Upper lobe of left lung (tissue), 6 donors: Measurements from ENCODE around the gene SLC4A7. TPM values are rescaled to one million over a fixed set of nuclear protein-coding genes. Genes with fewer than 3 reads are reported as not detected.

ENCODE experiments used
- ATAC-seq, 2 donors: fragments of 200-7000 bp; cut with Tn5 transposase; one replicate each; pipeline ENCODE4 v1.9.1; 2022; ENCODE audit warnings: mild to moderate bottlenecking in 2 of 2, moderate library complexity in 2 of 2; ENCODE audit not compliant: low FRiP score in 2 of 2
- DNase-seq, 2 donors: peaks; one replicate each; pipeline ENCODE4 v3.0.0-alpha.2; 2019 to 2020
- H3K27ac ChIP-seq, 4 donors: fragments of 200-600 bp; sonication (generic); one replicate each; pipeline ENCODE4 v1.5.1; 2016 to 2019
- H3K27me3 ChIP-seq, 4 donors: fragments of 200-600 bp; sonication (generic); one replicate each; pipeline ENCODE4 v1.5.1; 2017 to 2019
- H3K36me3 ChIP-seq, 4 donors: fragments of 200-600 bp; sonication (generic); one replicate each; pipeline ENCODE4 v1.5.1; 2016 to 2019
- H3K4me1 ChIP-seq, 4 donors: fragments of 200-600 bp; sonication (generic); one replicate each; pipeline ENCODE4 v1.5.1; 2018 to 2019
- H3K4me3 ChIP-seq, 4 donors: fragments of 200-600 bp; sonication (generic); one replicate each; pipeline ENCODE4 v1.5.1; 2017 to 2019; ENCODE audit warnings: mild to moderate bottlenecking in 2 of 4, moderate library complexity in 1 of 4
- H3K9me3 ChIP-seq, 4 donors: fragments of 200-600 bp; sonication (generic); one replicate each; pipeline ENCODE4 v1.5.1; 2018 to 2019
- EP300 ChIP-seq, 4 donors: sonication (generic); formaldehyde crosslinking; IDR thresholded peaks; one replicate each; pipeline ENCODE4 v1.5.1; 2017; ENCODE audit warnings: antibody characterized with exemption in 4 of 4, control low read depth in 2 of 4
- POLR2A ChIP-seq, 4 donors: fragments of 450-650 bp; IDR thresholded peaks; one replicate each; pipeline ENCODE4 v1.5.1; 2016 to 2017; ENCODE audit warnings: antibody characterized with exemption in 4 of 4, mild to moderate bottlenecking in 2 of 4
- POLR2AphosphoS5 ChIP-seq, 2 donors: sonication (generic); formaldehyde crosslinking; IDR thresholded peaks; one replicate each; pipeline ENCODE4 v1.5.1; 2017; ENCODE audit warnings: antibody characterized with exemption in 2 of 2
- WGBS, 2 donors: methylation state at CpG; one replicate each; pipeline ENCODE4 v1.1.5; 2017 to 2018; 5-methylcytosine and 5-hydroxymethylcytosine counted together
- total RNA-seq, 6 donors: library from RNA; depleted of rRNA in 4 of 6; stranded (reverse); fragments of >200 nt in 4 of 6; gene quantifications; one replicate each; pipeline versions ENCODE4 v1.1.0 to v1.2.1, GENCODE V29; 2016 to 2021
- TF ChIP-seq, protein P1 (sequence below), 6 experiments: fragments of 450-650 bp in 4 of 6; fragments of 200-600 bp in 2 of 6; sonication (generic) in 2 of 6; IDR thresholded peaks; one replicate each; pipeline ENCODE4 v1.5.1; 2016 to 2019; ENCODE audit warnings: antibody characterized with exemption in 6 of 6
- donor health status: DM: no; HTN: no; CAD: no; lungs with moderate emphysema.
- donor health status: DM: no; HTN: yes; CAD: no; lungs with severe emphysema.

Gene SLC4A7
- total RNA-seq, 6 donors from 2014 or later: 11.8 to 40.5 (median 19.6) TPM

DNA sequence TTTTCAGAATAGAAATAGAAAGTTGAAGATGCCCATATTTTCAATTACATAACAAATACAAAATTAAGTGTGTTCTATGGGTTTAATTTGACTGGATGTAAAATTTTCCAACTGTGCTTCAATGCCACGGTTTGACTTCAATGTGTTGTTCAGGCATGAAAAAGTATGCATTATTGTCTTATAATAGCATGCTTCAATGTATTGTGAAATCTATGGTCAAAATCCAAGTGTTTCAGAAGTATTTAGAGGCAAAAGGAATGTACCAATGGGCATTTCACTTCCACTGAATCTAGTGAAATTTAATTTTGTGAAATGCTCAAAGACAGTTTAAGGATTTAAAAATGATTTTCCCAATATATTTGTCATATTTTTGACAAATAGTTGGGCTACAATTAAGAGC, 131.0 kb downstream of the SLC4A7 start:
- TF ChIP-seq POLR2AphosphoS5 (IDR thresholded peaks at IDR 0.05) (no peak), EP300 (IDR thresholded peaks at IDR 0.05) (no peak), POLR2A (IDR thresholded peaks at IDR 0.05) (no peak)
- TF ChIP-seq, protein P1, sequence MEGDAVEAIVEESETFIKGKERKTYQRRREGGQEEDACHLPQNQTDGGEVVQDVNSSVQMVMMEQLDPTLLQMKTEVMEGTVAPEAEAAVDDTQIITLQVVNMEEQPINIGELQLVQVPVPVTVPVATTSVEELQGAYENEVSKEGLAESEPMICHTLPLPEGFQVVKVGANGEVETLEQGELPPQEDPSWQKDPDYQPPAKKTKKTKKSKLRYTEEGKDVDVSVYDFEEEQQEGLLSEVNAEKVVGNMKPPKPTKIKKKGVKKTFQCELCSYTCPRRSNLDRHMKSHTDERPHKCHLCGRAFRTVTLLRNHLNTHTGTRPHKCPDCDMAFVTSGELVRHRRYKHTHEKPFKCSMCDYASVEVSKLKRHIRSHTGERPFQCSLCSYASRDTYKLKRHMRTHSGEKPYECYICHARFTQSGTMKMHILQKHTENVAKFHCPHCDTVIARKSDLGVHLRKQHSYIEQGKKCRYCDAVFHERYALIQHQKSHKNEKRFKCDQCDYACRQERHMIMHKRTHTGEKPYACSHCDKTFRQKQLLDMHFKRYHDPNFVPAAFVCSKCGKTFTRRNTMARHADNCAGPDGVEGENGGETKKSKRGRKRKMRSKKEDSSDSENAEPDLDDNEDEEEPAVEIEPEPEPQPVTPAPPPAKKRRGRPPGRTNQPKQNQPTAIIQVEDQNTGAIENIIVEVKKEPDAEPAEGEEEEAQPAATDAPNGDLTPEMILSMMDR (IDR thresholded peaks at IDR 0.05): no peak
- H3K36me3 ChIP-seq: no peaks in the 10 kb centered on the region
- ATAC-seq: no peak
- DNase-seq: no peak
- H3K4me3 ChIP-seq: no peak overlapping the region
- no peaks in the 10 kb centered on the region for H3K27me3 ChIP-seq
- H3K27ac ChIP-seq: no peak overlapping the region
- WGBS, 2 donors: 50 to 54% methylated on average over 1 of the region's 1 CpG
- H3K9me3 ChIP-seq: no peaks in the 10 kb centered on the region
- peaks cover 4 to 12% (median 9%) of the 10 kb centered on the region in 4 donors for H3K4me1 ChIP-seq

DNA sequence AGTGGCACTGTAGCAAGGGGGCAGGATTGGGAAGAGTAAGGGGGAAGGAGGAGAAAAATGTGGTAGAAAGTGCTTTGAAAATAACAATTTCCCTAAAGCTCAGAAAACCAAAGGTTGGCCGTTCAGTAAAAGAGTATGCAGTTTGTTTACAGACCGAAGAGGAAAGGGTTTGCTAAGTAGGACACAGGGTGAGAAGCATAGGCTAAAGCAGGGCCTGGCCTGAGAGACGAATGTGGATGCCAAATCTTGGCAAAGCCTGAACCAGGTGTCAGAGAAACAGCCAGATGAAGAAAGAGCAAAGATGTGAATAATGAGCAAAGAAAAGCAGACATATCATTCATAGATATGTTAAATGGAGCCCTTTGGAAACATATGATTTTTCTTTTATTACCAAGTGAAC, 132.1 kb downstream of the SLC4A7 start:
- ATAC-seq (no peak), DNase-seq (no peak)
- no peaks in the 10 kb centered on the region for H3K27me3 ChIP-seq
- peaks cover 4 to 12% (median 9%) of the 10 kb centered on the region in 4 donors for H3K4me1 ChIP-seq
- H3K36me3 ChIP-seq: no peaks in the 10 kb centered on the region
- WGBS, 2 donors: 59 to 60% methylated on average over 3 of the region's 3 CpGs
- no peak overlapping the region for H3K4me3 ChIP-seq
- no peak overlapping the region for H3K27ac ChIP-seq
- H3K9me3 ChIP-seq: no peaks in the 10 kb centered on the region
- TF ChIP-seq, protein P1 (IDR thresholded peaks at IDR 0.05): no peak
- no peak for TF ChIP-seq EP300 (IDR thresholded peaks at IDR 0.05)
- TF ChIP-seq POLR2A (IDR thresholded peaks at IDR 0.05): no peak
- no peak for TF ChIP-seq POLR2AphosphoS5 (IDR thresholded peaks at IDR 0.05)

DNA sequence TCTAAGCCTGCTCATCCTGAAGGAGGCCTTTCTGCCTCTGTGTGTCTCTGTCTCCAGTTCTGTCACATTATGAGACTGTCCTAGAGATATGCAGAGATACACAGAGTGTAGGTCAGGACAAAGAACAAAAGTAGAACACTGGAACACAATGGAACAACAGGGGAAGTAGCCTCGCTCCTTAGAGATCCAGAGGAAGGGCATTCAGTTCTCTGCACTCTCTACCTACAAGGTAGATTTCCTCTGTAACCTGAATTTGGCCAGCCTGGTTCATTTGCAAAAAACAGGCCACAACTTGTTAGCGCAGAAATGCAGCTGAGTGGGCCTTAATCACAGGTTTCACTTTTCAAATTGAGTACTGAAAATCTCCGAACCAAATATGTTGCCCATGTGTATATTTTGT, 134.4 kb downstream of the SLC4A7 start:
- no peaks in the 10 kb centered on the region for H3K9me3 ChIP-seq
- H3K27me3 ChIP-seq: no peaks in the 10 kb centered on the region
- no peak overlapping the region for H3K27ac ChIP-seq
- H3K36me3 ChIP-seq: no peaks in the 10 kb centered on the region
- WGBS, 2 donors: 82 to 85% methylated on average over 3 of the region's 3 CpGs
- TF ChIP-seq POLR2AphosphoS5 (IDR thresholded peaks at IDR 0.05): no peak
- TF ChIP-seq POLR2A (IDR thresholded peaks at IDR 0.05): no peak
- TF ChIP-seq, protein P1 (IDR thresholded peaks at IDR 0.05): no peak
- TF ChIP-seq EP300 (IDR thresholded peaks at IDR 0.05): no peak
- H3K4me1 ChIP-seq: peaks cover 4 to 11% (median 7%) of the 10 kb centered on the region in 4 donors
- DNase-seq (no peak), ATAC-seq (no peak)
- no peak overlapping the region for H3K4me3 ChIP-seq

DNA sequence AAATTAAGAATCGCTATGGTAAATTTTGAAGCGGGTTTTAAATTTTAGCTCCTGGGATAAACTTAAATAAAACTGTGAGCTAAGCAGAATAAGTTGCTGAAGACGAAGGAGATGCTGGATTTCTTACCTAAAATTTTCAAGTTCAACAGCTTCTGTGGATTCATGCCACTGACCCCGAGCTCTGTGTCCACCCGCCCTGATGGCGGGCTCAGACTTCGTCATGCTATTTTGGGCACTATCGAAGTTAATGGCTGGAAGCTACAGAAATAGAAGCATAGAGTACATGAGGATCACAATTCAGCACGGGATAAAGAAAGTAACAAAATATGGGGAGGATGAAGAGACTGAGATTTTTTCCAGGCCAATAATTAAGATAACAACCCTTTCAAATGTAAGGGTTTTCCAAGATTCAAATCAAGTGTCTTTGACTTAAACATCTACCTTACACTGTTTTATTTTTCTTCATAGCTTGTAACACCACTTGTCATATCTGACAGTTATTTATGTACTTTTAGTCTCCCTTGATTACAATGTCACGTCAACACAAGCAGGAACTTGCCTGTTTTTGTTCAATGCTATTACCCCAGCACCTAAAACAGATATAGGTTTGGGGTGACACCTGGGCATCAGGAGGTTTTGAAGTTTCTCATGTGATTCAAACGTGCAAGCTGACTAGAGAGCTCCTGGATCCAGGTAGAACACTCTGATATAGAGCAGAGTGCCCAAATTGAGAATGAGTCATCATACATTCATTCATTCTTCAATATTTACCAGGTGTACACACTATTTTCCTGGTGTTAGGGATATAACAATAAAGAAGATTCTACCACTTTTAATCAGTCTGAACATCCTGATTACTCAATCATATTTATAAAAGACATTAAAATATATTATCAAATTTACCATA, 138.0 kb downstream of the SLC4A7 start:
- WGBS, 2 donors: 83 to 89% methylated on average over 11 of the region's 11 CpGs
- TF ChIP-seq POLR2A (IDR thresholded peaks at IDR 0.05) (no peak), POLR2AphosphoS5 (IDR thresholded peaks at IDR 0.05) (no peak), EP300 (IDR thresholded peaks at IDR 0.05) (no peak)
- TF ChIP-seq, protein P1 (IDR thresholded peaks at IDR 0.05): no peak
- no peaks in the 10 kb centered on the region for H3K9me3 ChIP-seq
- DNase-seq (no peak), ATAC-seq (no peak)
- no peak overlapping the region for H3K27ac ChIP-seq
- no peaks in the 10 kb centered on the region for H3K4me1 ChIP-seq
- no peaks in the 10 kb centered on the region for H3K36me3 ChIP-seq
- H3K4me3 ChIP-seq: no peak overlapping the region
- H3K27me3 ChIP-seq: no peaks in the 10 kb centered on the region
